ENCODE results near the gene IGLL5.

Gene IGLL5

GRCh38 chr22:22842085-22842484 is 45.5 kb upstream of the IGLL5 start:
- H3K4me1 Mint-ChIP-seq, result no peaks in the 10 kb centered on the region
- H3K27me3 Mint-ChIP-seq (ENCODE audit: low read depth), result peaks cover 37% of the 10 kb centered on the region
- H3K9me3 Mint-ChIP-seq, result no peaks in the 10 kb centered on the region
- no peak overlapping the region for H3K4me3 Mint-ChIP-seq
- TF ChIP-seq, protein P1, sequence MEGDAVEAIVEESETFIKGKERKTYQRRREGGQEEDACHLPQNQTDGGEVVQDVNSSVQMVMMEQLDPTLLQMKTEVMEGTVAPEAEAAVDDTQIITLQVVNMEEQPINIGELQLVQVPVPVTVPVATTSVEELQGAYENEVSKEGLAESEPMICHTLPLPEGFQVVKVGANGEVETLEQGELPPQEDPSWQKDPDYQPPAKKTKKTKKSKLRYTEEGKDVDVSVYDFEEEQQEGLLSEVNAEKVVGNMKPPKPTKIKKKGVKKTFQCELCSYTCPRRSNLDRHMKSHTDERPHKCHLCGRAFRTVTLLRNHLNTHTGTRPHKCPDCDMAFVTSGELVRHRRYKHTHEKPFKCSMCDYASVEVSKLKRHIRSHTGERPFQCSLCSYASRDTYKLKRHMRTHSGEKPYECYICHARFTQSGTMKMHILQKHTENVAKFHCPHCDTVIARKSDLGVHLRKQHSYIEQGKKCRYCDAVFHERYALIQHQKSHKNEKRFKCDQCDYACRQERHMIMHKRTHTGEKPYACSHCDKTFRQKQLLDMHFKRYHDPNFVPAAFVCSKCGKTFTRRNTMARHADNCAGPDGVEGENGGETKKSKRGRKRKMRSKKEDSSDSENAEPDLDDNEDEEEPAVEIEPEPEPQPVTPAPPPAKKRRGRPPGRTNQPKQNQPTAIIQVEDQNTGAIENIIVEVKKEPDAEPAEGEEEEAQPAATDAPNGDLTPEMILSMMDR (IDR thresholded peaks at IDR 0.05; ENCODE audit: unreplicated experiment in 3 of 3), result no peak
- no peak overlapping the region for H3K27ac Mint-ChIP-seq
- H3K36me3 Mint-ChIP-seq (ENCODE audit: low read depth), result no peaks in the 10 kb centered on the region

DNA sequence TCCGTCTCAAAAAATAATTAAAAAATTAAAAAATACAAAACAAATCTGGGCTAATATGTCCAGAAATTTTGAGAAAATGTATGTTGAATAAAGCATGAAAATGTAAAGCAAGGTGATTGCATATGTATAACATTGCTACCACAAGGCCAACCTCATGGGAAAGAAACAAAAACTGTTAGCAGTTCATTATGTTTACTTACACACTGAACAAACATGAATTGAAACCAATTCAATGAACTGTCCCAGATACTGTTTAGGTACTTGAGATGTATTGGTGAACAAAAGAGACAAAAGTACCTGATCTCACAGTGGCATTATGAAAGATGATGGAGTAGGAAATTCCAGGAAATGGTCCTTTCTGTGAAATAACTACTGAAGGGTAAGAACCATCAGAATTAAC is 43.8 kb upstream of the IGLL5 start:
- H3K27me3 Mint-ChIP-seq (ENCODE audit: low read depth), result peaks cover 32% of the 10 kb centered on the region
- TF ChIP-seq, protein P1 (IDR thresholded peaks at IDR 0.05; ENCODE audit: unreplicated experiment in 3 of 3), result no peak
- H3K9me3 Mint-ChIP-seq, result no peaks in the 10 kb centered on the region
- H3K4me1 Mint-ChIP-seq, result no peaks in the 10 kb centered on the region
- no peak overlapping the region for H3K27ac Mint-ChIP-seq
- H3K36me3 Mint-ChIP-seq (ENCODE audit: low read depth), result no peaks in the 10 kb centered on the region
- no peak overlapping the region for H3K4me3 Mint-ChIP-seq

DNA sequence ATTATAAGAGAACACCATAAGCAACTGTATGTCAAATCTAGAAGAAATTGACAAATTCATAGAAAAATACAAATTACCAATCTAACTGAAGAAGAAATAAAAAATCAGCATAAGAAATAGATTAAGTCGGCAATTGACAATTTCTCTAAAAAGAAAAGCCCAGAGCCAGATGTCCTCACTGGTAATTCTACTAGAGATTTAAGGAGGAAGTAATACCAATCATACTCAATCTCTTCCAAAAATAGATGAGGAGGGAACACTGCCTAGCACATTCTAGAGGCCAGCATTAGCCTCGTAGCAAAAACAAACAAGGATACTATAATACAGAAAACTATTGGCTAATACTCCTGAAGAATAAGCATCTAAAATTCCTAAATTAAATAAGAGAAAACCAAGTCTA is 40.4 kb upstream of the IGLL5 start:
- H3K9me3 Mint-ChIP-seq, result no peaks in the 10 kb centered on the region
- peaks cover 32% of the 10 kb centered on the region for H3K27me3 Mint-ChIP-seq (ENCODE audit: low read depth)
- H3K4me1 Mint-ChIP-seq, result no peaks in the 10 kb centered on the region

GRCh38 chr22:22848364-22848866 is 39.2 kb upstream of the IGLL5 start:
- no peaks in the 10 kb centered on the region for H3K4me1 Mint-ChIP-seq
- TF ChIP-seq, protein P1 (IDR thresholded peaks at IDR 0.05; ENCODE audit: unreplicated experiment in 3 of 3), result peak; percentile 80 to 89 (median 86)
- H3K9me3 Mint-ChIP-seq, result no peaks in the 10 kb centered on the region
- no peak overlapping the region for H3K27ac Mint-ChIP-seq
- H3K4me3 Mint-ChIP-seq, result no peak overlapping the region
- H3K27me3 Mint-ChIP-seq (ENCODE audit: low read depth), result peaks cover 38% of the 10 kb centered on the region
- H3K36me3 Mint-ChIP-seq (ENCODE audit: low read depth), result no peaks in the 10 kb centered on the region

More for the DNA sequence above, 40.4 kb upstream of the IGLL5 start:
- no peak overlapping the region for H3K4me3 Mint-ChIP-seq
- no peak overlapping the region for H3K27ac Mint-ChIP-seq
- H3K36me3 Mint-ChIP-seq (ENCODE audit: low read depth), result no peaks in the 10 kb centered on the region
- TF ChIP-seq, protein P1 (IDR thresholded peaks at IDR 0.05; ENCODE audit: unreplicated experiment in 3 of 3), result no peak

- TF ChIP-seq, protein P1 (IDR thresholded peaks at IDR 0.05; ENCODE audit: unreplicated experiment in 3 of 3), result no peak
- Mint-ChIP-seq H3K27ac (no peak overlapping the region), H3K27me3 (ENCODE audit: low read depth) (peaks cover 44% of the 10 kb centered on the region), H3K36me3 (ENCODE audit: low read depth) (no peaks in the 10 kb centered on the region), H3K4me1 (no peaks in the 10 kb centered on the region), H3K9me3 (no peaks in the 10 kb centered on the region), H3K4me3 (no peak overlapping the region)
These were observed 37.7 kb upstream of the IGLL5 start for GRCh38 chr22:22849640-22850610.
